Muscle layer of duodenum (tissue), 2 donors: ENCODE measurements around the gene UGT1A8.

ENCODE experiments used
- H3K27ac ChIP-seq: one replicate; pipeline ENCODE4 v1.7.0; 2013; ENCODE audit warnings: mild to moderate bottlenecking, low read length
- H3K27me3 ChIP-seq: one replicate; pipeline ENCODE4 v1.7.0; 2013; ENCODE audit warnings: low read depth, mild to moderate bottlenecking, control low read depth, low read length
- H3K36me3 ChIP-seq, 2 donors: one replicate each; pipeline ENCODE4 v1.7.0; 2013; ENCODE audit warnings: low read length in 2 of 2, control low read depth in 1 of 2, mild to moderate bottlenecking in 1 of 2; ENCODE audit not compliant: insufficient read depth in 2 of 2, control insufficient read depth in 1 of 2
- H3K4me1 ChIP-seq, 2 donors: one replicate each; pipeline ENCODE4 v1.7.0; 2013; ENCODE audit warnings: low read length in 2 of 2, mild to moderate bottlenecking in 2 of 2, control low read depth in 1 of 2, moderate library complexity in 1 of 2; ENCODE audit not compliant: insufficient read depth in 2 of 2, control insufficient read depth in 1 of 2
- H3K4me3 ChIP-seq, 2 donors: one replicate each; pipeline ENCODE4 v1.7.0; 2013; ENCODE audit warnings: low read length in 2 of 2, low read depth in 1 of 2, mild to moderate bottlenecking in 1 of 2
- H3K9me3 ChIP-seq, 2 donors: one replicate each; pipeline ENCODE4 v1.7.0; 2013; ENCODE audit warnings: low read length in 2 of 2, control low read depth in 1 of 2, mild to moderate bottlenecking in 1 of 2; ENCODE audit not compliant: control insufficient read depth in 1 of 2
- donor health status: healthy.

Gene UGT1A8

GRCh38 chr2:233702238-233702637 is 84.8 kb downstream of the UGT1A8 start:
- Histone ChIP-seq H3K27me3 (no peaks in the 10 kb centered on the region), H3K36me3 (no peaks in the 10 kb centered on the region), H3K4me3 (no peak overlapping the region), H3K4me1 (no peaks in the 10 kb centered on the region), H3K27ac (no peak overlapping the region), H3K9me3 (peaks cover 0 to 8% of the 10 kb centered on the region in 2 donors)

GRCh38 chr2:233705911-233706506 is 88.6 kb downstream of the UGT1A8 start:
- Histone ChIP-seq H3K4me3 (no peak overlapping the region), H3K9me3 (peaks cover 0 to 8% of the 10 kb centered on the region in 2 donors), H3K4me1 (no peaks in the 10 kb centered on the region), H3K27me3 (no peaks in the 10 kb centered on the region), H3K36me3 (no peaks in the 10 kb centered on the region), H3K27ac (no peak overlapping the region)

- no peaks in the 10 kb centered on the region for H3K4me1 ChIP-seq
- no peak overlapping the region for H3K27ac ChIP-seq
- peaks cover 0 to 8% of the 10 kb centered on the region in 2 donors for H3K9me3 ChIP-seq
- H3K4me3 ChIP-seq: no peak overlapping the region
- H3K27me3 ChIP-seq: no peaks in the 10 kb centered on the region
- H3K36me3 ChIP-seq: no peaks in the 10 kb centered on the region
Observed at GRCh38 chr2:233706720-233707119, 89.3 kb downstream of the UGT1A8 start.

- no peak overlapping the region for H3K27ac ChIP-seq
- H3K9me3 ChIP-seq: peaks cover 0 to 2% of the 10 kb centered on the region in 2 donors
- H3K4me1 ChIP-seq: no peaks in the 10 kb centered on the region
- H3K36me3 ChIP-seq: no peaks in the 10 kb centered on the region
- no peak overlapping the region for H3K4me3 ChIP-seq
- H3K27me3 ChIP-seq: no peaks in the 10 kb centered on the region
Observed at GRCh38 chr2:233707940-233708644, 90.7 kb downstream of the UGT1A8 start.

- peaks cover 0 to 1% of the 10 kb centered on the region in 2 donors for H3K9me3 ChIP-seq
- H3K36me3 ChIP-seq: no peaks in the 10 kb centered on the region
- no peak overlapping the region for H3K4me3 ChIP-seq
- H3K4me1 ChIP-seq: no peaks in the 10 kb centered on the region
- H3K27ac ChIP-seq: no peak overlapping the region
- no peaks in the 10 kb centered on the region for H3K27me3 ChIP-seq
Observed at GRCh38 chr2:233708942-233709341, 91.5 kb downstream of the UGT1A8 start.

- Histone ChIP-seq H3K36me3 (no peaks in the 10 kb centered on the region), H3K27me3 (no peaks in the 10 kb centered on the region), H3K4me3 (no peak overlapping the region), H3K27ac (no peak overlapping the region), H3K4me1 (no peaks in the 10 kb centered on the region), H3K9me3 (no peaks in the 10 kb centered on the region)
Observed at GRCh38 chr2:233711312-233712008, 94.0 kb downstream of the UGT1A8 start.

- no peak within 1 kb of the TSS for H3K4me3 ChIP-seq
- no peaks in the 10 kb centered on the region for H3K27me3 ChIP-seq
Observed at GRCh38 chr2:233712611-233713261, 95.3 kb downstream of the UGT1A8 start, which contains the start of gene UGT1A5. Gene UGT1A5 (plus strand): TSS chr2:233712907. CDS start chr2:233712992, 85 bp downstream.

GRCh38 chr2:233713262-233713615 is 95.8 kb downstream of the UGT1A8 start:
- no peaks in the 10 kb centered on the region for H3K27me3 ChIP-seq
- H3K27ac ChIP-seq: no peak overlapping the region
- no peaks in the 10 kb centered on the region for H3K4me1 ChIP-seq
- H3K4me3 ChIP-seq: no peak overlapping the region
- no peaks in the 10 kb centered on the region for H3K36me3 ChIP-seq
- H3K9me3 ChIP-seq: no peaks in the 10 kb centered on the region

More at GRCh38 chr2:233712611-233713261, 95.3 kb downstream of the UGT1A8 start, which contains the start of gene UGT1A5:
- Histone ChIP-seq H3K9me3 (no peaks in the 10 kb centered on the region), H3K4me1 (no peaks in the 10 kb centered on the region), H3K36me3 (no peaks in the 10 kb centered on the region), H3K27ac (no peak within 1 kb of the TSS)

- no peaks in the 10 kb centered on the region for H3K4me1 ChIP-seq
- no peaks in the 10 kb centered on the region for H3K36me3 ChIP-seq
- no peak overlapping the region for H3K27ac ChIP-seq
- H3K9me3 ChIP-seq: no peaks in the 10 kb centered on the region
- no peak overlapping the region for H3K4me3 ChIP-seq
- no peaks in the 10 kb centered on the region for H3K27me3 ChIP-seq
Observed at GRCh38 chr2:233714121-233714520, 96.7 kb downstream of the UGT1A8 start.

- H3K4me1 ChIP-seq: no peaks in the 10 kb centered on the region
- H3K27me3 ChIP-seq: no peaks in the 10 kb centered on the region
- H3K36me3 ChIP-seq: no peaks in the 10 kb centered on the region
- no peak within 1 kb of the TSS for H3K4me3 ChIP-seq
- no peaks in the 10 kb centered on the region for H3K9me3 ChIP-seq
- no peak within 1 kb of the TSS for H3K27ac ChIP-seq
Observed at GRCh38 chr2:233718552-233718951, 101.1 kb downstream of the UGT1A8 start, which contains the start of gene UGT1A4. Gene UGT1A4 (plus strand): TSS chr2:233718736. CDS start chr2:233718821, 85 bp downstream.

- H3K4me3 ChIP-seq: no peak within 1 kb of the TSS
- H3K27ac ChIP-seq: no peak within 1 kb of the TSS
- no peaks in the 10 kb centered on the region for H3K27me3 ChIP-seq
- no peaks in the 10 kb centered on the region for H3K9me3 ChIP-seq
- no peaks in the 10 kb centered on the region for H3K4me1 ChIP-seq
- H3K36me3 ChIP-seq: no peaks in the 10 kb centered on the region
Observed at GRCh38 chr2:233728723-233729301, 111.4 kb downstream of the UGT1A8 start, which contains the start of gene UGT1A3. Gene UGT1A3 (plus strand): TSS chr2:233729042. CDS start chr2:233729127, 85 bp downstream.
